ENCODE data around the gene SPACA4. TPM values are rescaled to one million over a fixed set of nuclear protein-coding genes. Genes with fewer than 3 reads are reported as not detected.

Gene SPACA4
- total and polyA plus RNA-seq, 10 donors = not detected

GRCh38 chr19:48618916-48619691, 12.6 kb downstream of the SPACA4 start, which contains the start of the genes RPL18 and SPHK2:
RPL18 (minus strand) TSS chr19:48619178; CDS start chr19:48619143, 35 bp downstream.
SPHK2 (plus strand) TSS chr19:48619506; CDS start chr19:48620515, 1,009 bp downstream.
- H3K4me3 ChIP-seq = peak within 1 kb of the TSS; percentile 57 to 93 (median 78)
- H3K9me3 ChIP-seq = no peaks in the 10 kb centered on the region
- intact Hi-C loops (cut with DNase I; ENCODE audit: low total_unique reads) = no loop called here
- no peaks in the 10 kb centered on the region for H3K27me3 ChIP-seq (replicated peaks in 1 of 7)
- peak within 1 kb of the TSS; percentile 59 to 96 (median 91) for H3K27ac ChIP-seq
- 0% methylated on average over 23 to 69 of the region's 69 CpGs for WGBS, 5 donors
- peak; percentile 100 for DNase-seq
- H3K4me1 ChIP-seq = peaks cover 40 to 89% (median 70%) of the 10 kb centered on the region in 6 donors
- H3K36me3 ChIP-seq = peaks cover 8 to 66% (median 34%) of the 10 kb centered on the region in 6 donors
- peak; percentile 38 to 85 (median 83) for TF ChIP-seq POLR2A (IDR thresholded peaks at IDR 0.05)
- peak; percentile 98 to 99 (median 99) for TF ChIP-seq POLR2AphosphoS5 (IDR thresholded peaks at IDR 0.05)
- TF ChIP-seq CTCF (IDR thresholded peaks at IDR 0.05 in 8 of 11, conservative IDR thresholded peaks at IDR 0.05 in 3 of 11) = peak in 5 of 11 experiments; percentile 4 to 43 (median 27)

GRCh38 chr19:48619692-48620585, 13.4 kb downstream of the SPACA4 start:
- H3K4me1 ChIP-seq = peaks cover 40 to 92% (median 77%) of the 10 kb centered on the region in 6 donors
- WGBS, 5 donors = 28 to 33% (median 30%) methylated on average over 6 of the region's 6 CpGs
- H3K4me3 ChIP-seq = peak overlapping the region; percentile 8 to 88 (median 71)
- intact Hi-C loops (cut with DNase I; ENCODE audit: low total_unique reads) = no loop called here
- H3K27me3 ChIP-seq (replicated peaks in 1 of 7) = no peaks in the 10 kb centered on the region
- no peaks in the 10 kb centered on the region for H3K9me3 ChIP-seq
- TF ChIP-seq CTCF (IDR thresholded peaks at IDR 0.05 in 8 of 11, conservative IDR thresholded peaks at IDR 0.05 in 3 of 11) (peak in 1 of 11 experiments; percentile 12), POLR2A (IDR thresholded peaks at IDR 0.05) (no peak)
- H3K27ac ChIP-seq = peak overlapping the region; percentile 59 to 96 (median 91)
- DNase-seq = peak; percentile 78
- peaks cover 8 to 57% (median 29%) of the 10 kb centered on the region in 6 donors for H3K36me3 ChIP-seq

GRCh38 chr19:48623556-48624066, 17.1 kb downstream of the SPACA4 start:
- H3K4me3 ChIP-seq = peak overlapping the region in 6 of 8 donors; percentile 21 to 67 (median 38)
- DNase-seq = no peak
- peaks cover 18 to 90% (median 47%) of the 10 kb centered on the region in 6 donors for H3K4me1 ChIP-seq
- intact Hi-C loops (cut with DNase I; ENCODE audit: low total_unique reads) = no loop called here
- H3K9me3 ChIP-seq = no peaks in the 10 kb centered on the region
- H3K27ac ChIP-seq = peak overlapping the region in 7 of 8 donors; percentile 64 to 96 (median 78)
- 42 to 47% (median 43%) methylated on average over 8 of the region's 8 CpGs for WGBS, 5 donors
- TF ChIP-seq POLR2A (IDR thresholded peaks at IDR 0.05) = no peak
- no peak for TF ChIP-seq POLR2AphosphoS5 (IDR thresholded peaks at IDR 0.05)
- no peak for TF ChIP-seq CTCF (IDR thresholded peaks at IDR 0.05 in 8 of 11, conservative IDR thresholded peaks at IDR 0.05 in 3 of 11)
- peaks cover 0 to 58% (median 9%) of the 10 kb centered on the region in 6 donors for H3K36me3 ChIP-seq
- H3K27me3 ChIP-seq (replicated peaks in 1 of 7) = no peaks in the 10 kb centered on the region

Measured in spleen (tissue), 11 donors.